ENCODE results near the gene ALDOA. TPM values are rescaled to one million over a fixed set of nuclear protein-coding genes. Genes with fewer than 3 reads are reported as not detected.
A peak's percentile ranks its signal among the peaks of the same experiment; 100 is the strongest.

Gene ALDOA
- total RNA-seq, 3 donors from 2014 or later (not counting 1 experiment from before 2014, with no cell fraction given), result 412 to 544 (median 490) TPM

GRCh38 chr16:30018731-30019158 lies 46.8 kb upstream of the ALDOA start:
- no peaks in the 10 kb centered on the region for H3K36me3 ChIP-seq (ENCODE audit: control insufficient read depth, insufficient read depth, low read length)
- 77% methylated on average over 3 of the region's 4 CpGs for WGBS (ENCODE audit: insufficient coverage)
- ATAC-seq (no peak), DNase-seq (no peak)
- H3K9me3 ChIP-seq (ENCODE audit: control insufficient read depth, insufficient read depth, low read length), result no peaks in the 10 kb centered on the region
- intact Hi-C loops (cut with micrococcal nuclease), result no loop called here
- H3K27me3 ChIP-seq (ENCODE audit: control insufficient read depth, insufficient read depth, low read length), result no peaks in the 10 kb centered on the region
- H3K4me3 Mint-ChIP-seq, result no peak overlapping the region
- TF ChIP-seq CTCF (IDR thresholded peaks at IDR 0.05), result no peak
- no peak overlapping the region for H3K27ac Mint-ChIP-seq
- H3K9me3 Mint-ChIP-seq, result no peaks in the 10 kb centered on the region
- peaks cover 8 to 13% of the 10 kb centered on the region in 2 donors for H3K4me1 Mint-ChIP-seq
- H3K27ac ChIP-seq (ENCODE audit: low read length), result no peak overlapping the region
- H3K36me3 Mint-ChIP-seq, result no peaks in the 10 kb centered on the region
- H3K4me3 ChIP-seq (ENCODE audit: low read length), result no peak overlapping the region
- H3K4me1 ChIP-seq (ENCODE audit: control insufficient read depth, insufficient read depth, low read length), result peaks cover 12% of the 10 kb centered on the region
- peaks cover 0 to 14% of the 10 kb centered on the region in 2 donors for H3K27me3 Mint-ChIP-seq (ENCODE audit: low read depth in 2 of 2)

- WGBS (ENCODE audit: insufficient coverage), result 88% methylated on average over 5 of the region's 6 CpGs
- Histone ChIP-seq H3K4me1 (ENCODE audit: control insufficient read depth, insufficient read depth, low read length) (peaks cover 12% of the 10 kb centered on the region), H3K36me3 (ENCODE audit: control insufficient read depth, insufficient read depth, low read length) (no peaks in the 10 kb centered on the region), H3K27me3 (ENCODE audit: control insufficient read depth, insufficient read depth, low read length) (no peaks in the 10 kb centered on the region), H3K4me3 (ENCODE audit: low read length) (no peak within 1 kb of the TSS), H3K9me3 (ENCODE audit: control insufficient read depth, insufficient read depth, low read length) (no peaks in the 10 kb centered on the region), H3K27ac (ENCODE audit: low read length) (no peak within 1 kb of the TSS)
- Mint-ChIP-seq H3K4me3 (peak within 1 kb of the TSS; percentile 2), H3K36me3 (no peaks in the 10 kb centered on the region), H3K27me3 (ENCODE audit: low read depth in 2 of 2) (peaks cover 14 to 20% of the 10 kb centered on the region in 2 donors), H3K4me1 (peaks cover 8 to 18% of the 10 kb centered on the region in 2 donors), H3K27ac (no peak within 1 kb of the TSS), H3K9me3 (no peaks in the 10 kb centered on the region)
- intact Hi-C loops (cut with micrococcal nuclease), result no loop called here
- DNase-seq, result no peak
- no peak for TF ChIP-seq CTCF (IDR thresholded peaks at IDR 0.05)
- ATAC-seq, result no peak
These were observed 42.7 kb upstream of the ALDOA start, which contains the start of gene C16orf92 for GRCh38 chr16:30022887-30023286. Gene C16orf92 (plus strand): TSS chr16:30023198. CDS start chr16:30023341, 143 bp downstream.

- DNase-seq (no peak), ATAC-seq (no peak)
- H3K36me3 ChIP-seq (ENCODE audit: control insufficient read depth, insufficient read depth, low read length), result no peaks in the 10 kb centered on the region
- intact Hi-C loops (cut with micrococcal nuclease), result no loop called here
- Mint-ChIP-seq H3K4me3 (peak overlapping the region; percentile 2), H3K27me3 (ENCODE audit: low read depth in 2 of 2) (peaks cover 18 to 23% of the 10 kb centered on the region in 2 donors), H3K4me1 (peaks cover 8 to 20% of the 10 kb centered on the region in 2 donors), H3K36me3 (no peaks in the 10 kb centered on the region), H3K27ac (no peak overlapping the region), H3K9me3 (no peaks in the 10 kb centered on the region)
- no peak for TF ChIP-seq CTCF (IDR thresholded peaks at IDR 0.05)
- no peak overlapping the region for H3K27ac ChIP-seq (ENCODE audit: low read length)
- 86% methylated on average over 11 of the region's 11 CpGs for WGBS (ENCODE audit: insufficient coverage)
- H3K9me3 ChIP-seq (ENCODE audit: control insufficient read depth, insufficient read depth, low read length), result no peaks in the 10 kb centered on the region
- no peaks in the 10 kb centered on the region for H3K27me3 ChIP-seq (ENCODE audit: control insufficient read depth, insufficient read depth, low read length)
- no peak overlapping the region for H3K4me3 ChIP-seq (ENCODE audit: low read length)
- peaks cover 12% of the 10 kb centered on the region for H3K4me1 ChIP-seq (ENCODE audit: control insufficient read depth, insufficient read depth, low read length)
These were observed 42.0 kb upstream of the ALDOA start for GRCh38 chr16:30023586-30023985.

- ATAC-seq (no peak), DNase-seq (no peak)
- WGBS (ENCODE audit: insufficient coverage), result 65% methylated on average over 16 of the region's 16 CpGs
- Histone ChIP-seq H3K36me3 (ENCODE audit: control insufficient read depth, insufficient read depth, low read length) (no peaks in the 10 kb centered on the region), H3K9me3 (ENCODE audit: control insufficient read depth, insufficient read depth, low read length) (no peaks in the 10 kb centered on the region), H3K4me1 (ENCODE audit: control insufficient read depth, insufficient read depth, low read length) (peaks cover 12% of the 10 kb centered on the region), H3K27ac (ENCODE audit: low read length) (no peak overlapping the region), H3K27me3 (ENCODE audit: control insufficient read depth, insufficient read depth, low read length) (peaks cover 9% of the 10 kb centered on the region), H3K4me3 (ENCODE audit: low read length) (no peak overlapping the region)
- Mint-ChIP-seq H3K27me3 (ENCODE audit: low read depth in 2 of 2) (peaks cover 23 to 26% of the 10 kb centered on the region in 2 donors), H3K4me3 (no peak overlapping the region), H3K4me1 (peaks cover 8 to 20% of the 10 kb centered on the region in 2 donors), H3K36me3 (no peaks in the 10 kb centered on the region), H3K9me3 (no peaks in the 10 kb centered on the region), H3K27ac (no peak overlapping the region)
- intact Hi-C loops (cut with micrococcal nuclease), result no loop called here
- TF ChIP-seq CTCF (IDR thresholded peaks at IDR 0.05), result no peak
These were observed 41.1 kb upstream of the ALDOA start for GRCh38 chr16:30024451-30024850.
